Calu3 (cell line): ENCODE data around the gene GOLGA6L2. TPM values are rescaled to one million over a fixed set of nuclear protein-coding genes. Genes with fewer than 3 reads are reported as not detected.

Source experiments
- BruUV-seq: library from RNA; stranded (reverse); fragments of 400-500 nt; replicated peaks from 2 replicates; lab custom pipeline; 2021; lab: Mats Ljungman, UMichigan
- CTCF ChIA-PET: fragments of 300-600 bp; sonication (Branson Sonifier 250); formaldehyde crosslinking; loops from one replicate; lab custom pipeline; 2022; ENCODE audit warnings: antibody characterized with exemption; lab: Charles Lee
- DNase-seq: peaks from one replicate; pipeline ENCODE4 v3.0.0; 2022
- H3K27ac Mint-ChIP-seq: one replicate; pipeline ENCODE4 v1.8.0; 2022; ENCODE audit warnings: mixed read lengths; ENCODE audit not compliant: unreplicated experiment
- H3K27me3 Mint-ChIP-seq: one replicate; pipeline ENCODE4 v1.8.0; 2022; ENCODE audit warnings: mixed read lengths; ENCODE audit not compliant: unreplicated experiment
- H3K36me3 Mint-ChIP-seq: one replicate; pipeline ENCODE4 v1.8.0; 2022; ENCODE audit warnings: mild to moderate bottlenecking, moderate library complexity, mixed read lengths; ENCODE audit not compliant: insufficient read depth, unreplicated experiment
- H3K4me1 Mint-ChIP-seq: one replicate; pipeline ENCODE4 v1.8.0; 2022; ENCODE audit warnings: mild to moderate bottlenecking, low read depth, mixed read lengths; ENCODE audit not compliant: unreplicated experiment
- H3K4me3 Mint-ChIP-seq: one replicate; pipeline ENCODE4 v1.8.0; 2022; ENCODE audit warnings: mild to moderate bottlenecking, low read depth, moderate library complexity, mixed read lengths; ENCODE audit not compliant: unreplicated experiment
- H3K9me3 Mint-ChIP-seq: one replicate; pipeline ENCODE4 v1.8.0; 2022; ENCODE audit warnings: low read depth, mixed read lengths; ENCODE audit not compliant: unreplicated experiment
- CTCF ChIP-seq: fragments of 200-600 bp; IDR thresholded peaks from one replicate; pipeline ENCODE4 v1.8.0; 2022; ENCODE audit warnings: antibody characterized with exemption; ENCODE audit not compliant: unreplicated experiment
- intact Hi-C: fragments of 100-400 bp; cut with micrococcal nuclease; formaldehyde crosslinking; loops from one replicate; pipeline ENCODE4 v1.10.0; 2022; ENCODE audit not compliant: unreplicated experiment
- total RNA-seq: library from RNA; stranded (reverse); gene quantifications from 2 replicates; pipeline ENCODE4 v1.2.3, GENCODE V29; 2022

Gene GOLGA6L2
- total RNA-seq, 1 experiment from 2014 or later, result not detected

DNA sequence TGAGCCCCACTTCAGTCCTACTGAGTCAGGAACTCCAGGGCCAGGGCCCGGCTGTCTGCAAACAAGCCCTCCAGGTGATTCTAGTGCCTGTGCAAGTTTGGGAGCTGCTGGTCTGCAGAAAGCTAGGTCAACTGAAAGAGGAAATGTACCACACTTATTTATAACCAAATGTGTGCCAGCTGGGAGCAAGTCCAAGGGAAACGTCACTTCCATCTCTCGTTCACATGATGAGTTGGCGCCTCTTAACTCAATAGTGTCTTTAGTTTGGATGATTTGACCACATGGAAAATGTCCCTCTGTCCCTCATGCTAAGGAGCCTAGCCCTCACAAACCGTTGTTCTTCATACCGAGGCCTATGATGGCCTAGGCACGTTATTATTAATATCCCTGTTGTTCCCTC lies 49.3 kb downstream of the GOLGA6L2 start:
- H3K27ac Mint-ChIP-seq, result no peak overlapping the region
- H3K4me3 Mint-ChIP-seq, result no peak overlapping the region
- no peaks in the 10 kb centered on the region for H3K36me3 Mint-ChIP-seq
- no TSS peak for BruUV-seq
- H3K9me3 Mint-ChIP-seq, result peaks cover 3% of the 10 kb centered on the region
- TF ChIP-seq CTCF, result no peak
- no peaks in the 10 kb centered on the region for H3K4me1 Mint-ChIP-seq
- peaks cover 14% of the 10 kb centered on the region for H3K27me3 Mint-ChIP-seq
- intact Hi-C loops, result no loop called here
- CTCF ChIA-PET, result no interaction called here
- DNase-seq, result no peak

- Mint-ChIP-seq H3K36me3 (no peaks in the 10 kb centered on the region), H3K4me3 (no peak overlapping the region), H3K9me3 (no peaks in the 10 kb centered on the region), H3K4me1 (no peaks in the 10 kb centered on the region), H3K27ac (no peak overlapping the region), H3K27me3 (no peaks in the 10 kb centered on the region)
- no TSS peak for BruUV-seq
- DNase-seq, result no peak
- intact Hi-C loops, result no loop called here
- CTCF ChIA-PET, result no interaction called here
- no peak for TF ChIP-seq CTCF
Measured at GRCh38 chr15:23395832-23396231, 51.2 kb downstream of the GOLGA6L2 start.

- H3K4me3 Mint-ChIP-seq, result no peak overlapping the region
- CTCF ChIA-PET, result no interaction called here
- no TSS peak for BruUV-seq
- no peaks in the 10 kb centered on the region for H3K36me3 Mint-ChIP-seq
- TF ChIP-seq CTCF, result no peak
- no peaks in the 10 kb centered on the region for H3K9me3 Mint-ChIP-seq
- no peak for DNase-seq
- no peak overlapping the region for H3K27ac Mint-ChIP-seq
- H3K4me1 Mint-ChIP-seq, result no peaks in the 10 kb centered on the region
- H3K27me3 Mint-ChIP-seq, result no peaks in the 10 kb centered on the region
- intact Hi-C loops, result no loop called here
Measured at GRCh38 chr15:23395030-23395692, 51.9 kb downstream of the GOLGA6L2 start.

Other genes with a start within 250 kb of the GOLGA6L2 start
- gene GOLGA6L26, start 113.0 kb downstream of the GOLGA6L2 start, total RNA-seq, result not detected in 2 replicates
- 0.09 TPM in 1 of 2 replicates, not detected in the other for gene GOLGA8S, start 92.5 kb downstream of the GOLGA6L2 start, total RNA-seq
- not detected in 2 replicates for gene MKRN3, start 118.4 kb upstream of the GOLGA6L2 start, total RNA-seq
- not detected in 2 replicates for gene MAGEL2, start 200.6 kb upstream of the GOLGA6L2 start, total RNA-seq
- gene NDN, start 240.1 kb upstream of the GOLGA6L2 start, total RNA-seq, result not detected in 2 replicates